AG04449 (cell line): ENCODE data around the gene HS6ST1.
A peak's percentile ranks its signal among the peaks of the same experiment; 100 is the strongest.

Source experiments
- CTCF ChIA-PET: fragments of 350-600 bp; formaldehyde crosslinking; extraction: SDS; loops from one replicate; lab custom pipeline; 2021; ENCODE audit warnings: antibody characterized with exemption; lab: Yijun Ruan, JAX
- POLR2A ChIA-PET: fragments of 400-600, 350-600 bp; formaldehyde crosslinking; extraction: SDS; loops from one replicate; lab custom pipeline; 2020; ENCODE audit warnings: antibody characterized with exemption, inconsistent platforms; lab: Yijun Ruan, JAX
- DNase-seq: peaks from one replicate; pipeline ENCODE4 v3.0.0-alpha.2; 2010; ENCODE audit warnings: low read depth, low spot score
- H3K4me3 ChIP-seq: 2 replicates; pipeline ENCODE4 v1.5.1; 2011; ENCODE audit warnings: low read depth, mild to moderate bottlenecking, control low read depth, low read length
- CTCF ChIP-seq: IDR thresholded peaks from one replicate; pipeline ENCODE4 v1.5.1; 2011; ENCODE audit warnings: mild to moderate bottlenecking, moderate library complexity, low read length, control low read depth, inconsistent platforms; ENCODE audit not compliant: insufficient read depth; ENCODE audit errors: missing control alignments

The HS6ST1 gene

GRCh38 chr2:128315829-128316776 is 2.6 kb downstream of the HS6ST1 start:
- TF ChIP-seq CTCF: no peak
- no peak for DNase-seq
- POLR2A ChIA-PET: interaction anchor here (0.6 to 1.1 kb wide), 2 partner anchors 10 to 1485 kb away, joined by 3 read pairs; no protein-coding TSS in a partner anchor
- peak overlapping the region; percentile 80 for H3K4me3 ChIP-seq
- CTCF ChIA-PET: interaction anchor here (1.6 to 3.0 kb wide), 4 partner anchors 9 to 421 kb away, joined by 4 to 18 read pairs (median 12); no protein-coding TSS in a partner anchor

- peak overlapping the region; percentile 80 for H3K4me3 ChIP-seq
- CTCF ChIA-PET: interaction anchor here (1.6 to 3.0 kb wide), 3 partner anchors 9 to 421 kb away, joined by 4 to 18 read pairs (median 6); no protein-coding TSS in a partner anchor
- POLR2A ChIA-PET: no interaction called here
- TF ChIP-seq CTCF: no peak
- DNase-seq: no peak
Observed at GRCh38 chr2:128315122-128315828, 3.4 kb downstream of the HS6ST1 start.

- no peak for TF ChIP-seq CTCF
- no peak overlapping the region; the same call in 1 of the 2 replicates for H3K4me3 ChIP-seq
- POLR2A ChIA-PET: no interaction called here
- no peak for DNase-seq
- CTCF ChIA-PET: no interaction called here
Observed at GRCh38 chr2:128314348-128315121, 4.1 kb downstream of the HS6ST1 start.

- TF ChIP-seq CTCF: no peak
- DNase-seq: no peak
- H3K4me3 ChIP-seq: no peak overlapping the region; the same call in 1 of the 2 replicates
- ChIA-PET CTCF (no interaction called here), POLR2A (no interaction called here)
Observed at GRCh38 chr2:128313931-128314347, 4.7 kb downstream of the HS6ST1 start.

GRCh38 chr2:128313091-128313836 is 5.4 kb downstream of the HS6ST1 start:
- TF ChIP-seq CTCF: peak; percentile 51
- H3K4me3 ChIP-seq: no peak overlapping the region
- CTCF ChIA-PET: interaction anchor here (1.2 kb wide), 1 partner anchor 134 kb away, joined by 6 read pairs; no protein-coding TSS in a partner anchor
- no peak for DNase-seq
- POLR2A ChIA-PET: interaction anchor here (0.7 kb wide), 1 partner anchor 174 kb away, joined by 4 read pairs; no protein-coding TSS in a partner anchor
